GM19328 (cell line): ENCODE results near the gene MUC12.

Experiments used
- ATAC-seq: cut with Tn5 transposase; IDR thresholded peaks from one replicate; pipeline ENCODE4 v1.9.1; 2021; ENCODE audit warnings: mild to moderate bottlenecking, moderate library complexity; ENCODE audit not compliant: unreplicated experiment

The MUC12 gene

DNA sequence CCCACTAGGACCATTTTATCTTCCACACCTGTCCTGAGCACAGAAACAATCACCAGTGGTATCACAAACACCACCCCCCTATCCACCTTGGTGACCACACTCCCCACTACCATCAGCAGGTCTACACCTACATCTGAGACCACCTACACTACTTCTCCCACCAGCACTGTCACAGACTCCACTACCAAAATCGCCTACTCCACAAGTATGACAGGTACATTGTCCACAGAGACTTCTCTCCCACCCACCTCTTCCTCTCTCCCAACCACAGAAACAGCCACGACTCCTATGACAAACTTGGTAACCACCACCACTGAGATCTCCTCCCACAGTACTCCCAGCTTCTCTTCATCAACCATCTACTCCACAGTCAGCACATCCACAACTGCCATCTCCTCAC lies 16.7 kb upstream of the MUC12 start:
- ATAC-seq: no peak

DNA sequence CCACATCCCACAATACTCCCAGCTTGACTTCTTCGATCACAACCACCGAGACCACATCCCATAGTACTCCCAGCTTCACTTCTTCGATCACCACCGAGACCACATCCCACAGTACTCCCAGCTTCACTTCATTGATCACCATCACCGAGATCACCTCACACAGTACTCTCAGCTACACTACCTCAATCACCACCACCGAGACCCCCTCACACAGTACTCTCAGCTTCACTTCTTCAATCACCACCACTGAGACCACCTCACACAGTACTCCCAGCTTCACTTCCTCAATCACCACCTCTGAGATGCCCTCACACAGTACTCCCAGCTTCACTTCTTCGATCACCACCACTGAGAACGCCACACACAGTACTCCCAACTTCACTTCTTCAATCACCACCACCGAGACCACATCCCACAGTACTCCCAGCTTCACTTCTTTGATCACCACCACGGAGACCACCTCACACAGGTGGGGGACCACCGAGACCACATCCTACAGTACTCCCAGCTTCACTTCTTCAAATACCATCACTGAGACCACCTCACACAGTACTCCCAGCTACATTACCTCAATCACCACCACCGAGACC lies 11.4 kb upstream of the MUC12 start:
- ATAC-seq: no peak

DNA sequence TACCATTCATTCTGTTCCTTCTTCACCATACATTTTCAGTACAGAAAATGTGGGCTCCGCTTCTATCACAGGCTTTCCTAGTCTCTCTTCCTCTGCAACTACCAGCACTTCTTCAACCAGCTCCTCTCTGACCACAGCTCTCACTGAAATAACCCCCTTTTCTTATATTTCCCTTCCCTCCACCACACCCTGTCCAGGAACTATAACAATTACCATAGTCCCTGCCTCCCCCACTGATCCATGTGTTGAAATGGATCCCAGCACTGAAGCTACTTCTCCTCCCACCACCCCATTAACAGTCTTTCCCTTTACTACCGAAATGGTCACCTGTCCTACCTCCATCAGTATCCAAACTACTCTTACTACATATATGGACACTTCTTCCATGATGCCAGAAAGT lies 9.5 kb upstream of the MUC12 start:
- no peak for ATAC-seq

DNA sequence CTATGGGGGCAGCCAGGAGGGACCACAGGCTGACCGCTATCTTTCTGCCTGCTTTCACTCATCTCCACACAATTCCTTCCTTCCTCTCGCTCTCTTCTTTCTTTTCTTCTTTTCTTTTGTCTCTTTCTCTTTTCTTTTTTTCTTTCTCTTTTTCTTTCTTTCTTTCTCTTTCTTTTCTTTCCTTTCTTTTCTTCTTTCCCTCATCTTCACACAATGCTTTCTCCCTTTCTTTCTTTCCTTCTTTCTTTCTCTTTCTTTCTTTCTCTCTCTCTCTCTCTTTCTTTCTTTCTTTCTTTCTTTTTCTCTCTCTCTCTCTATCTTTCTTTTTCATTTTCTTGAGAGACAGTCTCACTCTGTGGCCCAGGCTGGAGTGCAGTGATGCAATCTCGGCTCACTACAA lies 6.8 kb upstream of the MUC12 start:
- no peak for ATAC-seq

DNA sequence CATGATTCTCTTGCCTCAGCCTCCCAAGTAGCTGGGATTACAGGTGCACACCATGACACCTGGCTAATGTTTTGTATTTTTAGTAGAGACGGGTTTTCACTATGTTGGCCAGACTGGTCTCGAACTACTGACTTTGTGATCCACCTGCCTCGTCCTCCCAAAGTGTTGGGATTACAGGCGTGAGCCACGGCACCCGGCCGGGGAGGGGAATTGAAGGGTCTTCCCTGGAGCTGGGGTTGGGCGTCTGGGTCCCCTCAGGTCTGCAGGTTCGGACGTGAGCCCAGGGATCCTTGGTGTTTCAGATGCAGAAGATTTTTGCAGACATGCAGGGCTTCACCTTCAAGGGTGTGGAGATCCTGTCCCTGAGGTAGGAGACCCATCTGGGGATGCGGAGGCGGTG lies 6.0 kb upstream of the MUC12 start:
- ATAC-seq: no peak

DNA sequence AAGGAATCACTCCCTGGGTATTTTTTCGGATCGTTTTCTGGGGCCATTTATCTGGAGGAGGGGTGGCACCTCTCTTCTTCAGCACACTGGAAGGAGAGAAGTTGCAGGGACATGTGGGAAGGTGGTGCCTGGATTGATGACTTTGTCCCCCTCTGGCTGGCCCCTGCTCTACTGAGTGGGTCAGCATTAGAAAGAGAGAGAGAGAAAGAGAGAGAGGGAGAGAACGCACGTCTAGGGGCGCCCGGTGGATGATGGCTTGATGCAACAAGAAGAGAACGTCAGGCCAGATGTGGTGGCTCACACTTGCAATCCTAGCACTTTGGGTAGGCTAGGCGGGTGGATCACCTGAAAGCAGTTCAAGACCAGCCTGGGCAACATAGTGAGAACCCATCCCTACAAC lies 5.5 kb upstream of the MUC12 start:
- ATAC-seq: no peak

DNA sequence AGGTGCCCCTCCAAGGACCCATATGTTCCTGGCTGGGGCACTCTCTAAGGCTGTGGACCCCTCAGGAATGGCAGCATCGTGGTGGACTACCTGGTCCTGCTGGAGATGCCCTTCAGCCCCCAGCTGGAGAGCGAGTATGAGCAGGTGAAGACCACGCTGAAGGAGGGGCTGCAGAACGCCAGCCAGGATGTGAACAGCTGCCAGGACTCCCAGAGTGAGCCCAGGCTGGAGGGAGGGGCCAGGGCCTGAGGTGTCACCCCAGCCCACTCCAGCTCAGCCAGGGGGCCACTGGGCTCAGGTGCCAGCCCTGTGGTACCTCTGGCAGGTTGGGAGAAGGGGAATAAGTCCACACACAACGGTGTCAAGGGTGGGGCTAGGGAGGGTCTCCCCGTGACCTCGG lies 4.7 kb upstream of the MUC12 start:
- ATAC-seq: no peak

DNA sequence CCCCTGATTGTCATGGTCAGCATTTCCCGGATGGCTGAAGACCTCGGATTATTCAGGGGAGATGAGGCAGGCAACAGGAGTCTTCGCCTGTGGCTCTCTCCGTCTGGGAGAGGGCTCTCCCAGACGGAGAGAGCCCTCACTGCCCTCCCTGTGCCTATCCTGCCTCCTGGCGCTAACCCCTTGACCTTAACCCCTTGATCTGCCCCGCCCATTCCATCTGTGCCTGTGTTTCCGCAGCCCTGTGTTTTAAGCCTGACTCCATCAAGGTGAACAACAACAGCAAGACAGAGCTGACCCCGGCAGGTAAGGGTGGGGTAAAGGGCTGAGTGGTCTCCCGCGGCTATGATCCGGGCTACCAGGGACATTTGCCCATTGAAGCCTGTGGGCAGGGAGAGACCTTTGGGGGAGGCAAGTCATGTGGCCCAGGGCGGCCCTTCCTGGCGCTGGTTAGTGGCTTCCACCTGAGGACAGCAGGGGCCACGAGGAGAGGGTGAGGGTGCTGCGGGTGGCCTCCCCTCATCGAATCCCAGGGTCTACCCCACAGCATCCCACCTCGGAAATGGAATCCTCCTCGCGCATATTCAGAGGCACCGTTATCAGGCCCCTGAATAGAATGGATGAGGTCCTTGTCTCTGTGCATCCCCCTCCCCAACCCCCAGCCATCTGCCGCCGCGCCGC lies 4.2 kb upstream of the MUC12 start:
- no peak for ATAC-seq

DNA sequence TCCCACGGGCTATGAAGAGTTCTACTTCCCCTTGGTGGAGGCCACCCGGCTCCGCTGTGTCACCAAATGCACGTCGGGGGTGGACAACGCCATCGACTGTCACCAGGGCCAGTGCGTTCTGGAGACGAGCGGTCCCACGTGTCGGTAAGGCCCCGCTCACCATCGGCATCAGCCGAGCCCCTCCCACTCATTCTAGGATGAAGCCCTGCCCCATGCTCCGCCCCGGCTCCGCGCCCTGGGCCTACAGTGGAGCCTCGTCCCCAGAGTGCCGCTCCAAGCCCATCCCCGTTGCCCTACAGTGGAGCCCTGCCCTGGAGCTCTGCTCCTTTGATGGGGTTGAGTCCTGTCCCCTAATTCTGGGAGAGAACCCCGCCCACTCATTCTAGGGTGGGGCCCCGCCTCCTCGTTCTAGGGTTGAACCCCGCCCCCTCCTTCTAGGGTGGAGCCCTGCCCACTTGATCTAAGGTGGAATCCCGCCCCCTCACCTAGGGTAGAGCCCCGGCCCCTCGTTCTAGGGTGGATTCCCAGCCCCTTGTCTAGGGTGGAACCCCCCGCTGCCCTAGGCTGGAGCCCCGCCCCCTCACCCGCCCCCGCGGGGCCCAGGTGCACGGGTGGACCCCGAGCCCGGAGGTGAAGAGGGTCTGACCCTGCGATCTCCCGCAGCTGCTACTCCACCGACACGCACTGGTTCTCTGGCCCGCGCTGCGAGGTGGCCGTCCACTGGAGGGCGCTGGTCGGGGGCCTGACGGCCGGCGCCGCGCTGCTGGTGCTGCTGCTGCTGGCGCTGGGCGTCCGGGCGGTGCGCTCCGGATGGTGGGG lies 3.4 kb upstream of the MUC12 start:
- peak; percentile 51 for ATAC-seq

DNA sequence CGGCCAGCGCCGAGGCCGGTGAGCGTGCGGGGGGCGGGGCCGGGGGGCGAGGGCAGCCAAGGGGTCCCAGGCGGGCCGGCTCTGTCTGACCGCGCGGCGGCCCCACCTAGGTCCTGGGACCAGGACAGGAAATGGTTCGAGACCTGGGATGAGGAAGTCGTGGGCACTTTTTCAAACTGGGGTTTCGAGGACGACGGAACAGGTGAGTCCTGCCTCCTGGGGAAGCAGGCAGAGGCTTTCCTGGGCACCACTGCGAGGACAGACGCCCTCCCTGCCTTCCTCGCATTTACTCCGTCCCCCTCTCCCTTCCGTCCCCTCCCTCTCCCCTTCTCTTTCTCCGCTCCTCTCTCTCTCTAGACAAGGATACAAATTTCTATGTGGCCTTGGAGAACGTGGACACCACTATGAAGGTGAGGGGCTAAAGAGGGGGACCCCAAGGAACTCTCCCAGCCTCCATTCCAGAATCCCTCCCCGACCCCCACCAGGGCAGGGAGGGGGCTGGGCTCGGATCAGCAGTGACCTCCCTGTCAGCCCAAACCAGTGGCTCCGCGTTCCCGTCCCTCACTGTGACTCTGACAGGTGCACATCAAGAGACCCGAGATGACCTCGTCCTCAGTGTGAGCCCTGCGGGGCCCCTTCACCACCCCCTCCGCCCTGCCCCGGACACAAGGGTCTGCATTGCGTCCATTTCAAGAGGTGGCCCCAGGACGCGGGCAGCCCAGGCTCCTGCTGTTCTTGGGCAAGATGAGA lies 2.6 kb upstream of the MUC12 start:
- peak; percentile 24 for ATAC-seq

DNA sequence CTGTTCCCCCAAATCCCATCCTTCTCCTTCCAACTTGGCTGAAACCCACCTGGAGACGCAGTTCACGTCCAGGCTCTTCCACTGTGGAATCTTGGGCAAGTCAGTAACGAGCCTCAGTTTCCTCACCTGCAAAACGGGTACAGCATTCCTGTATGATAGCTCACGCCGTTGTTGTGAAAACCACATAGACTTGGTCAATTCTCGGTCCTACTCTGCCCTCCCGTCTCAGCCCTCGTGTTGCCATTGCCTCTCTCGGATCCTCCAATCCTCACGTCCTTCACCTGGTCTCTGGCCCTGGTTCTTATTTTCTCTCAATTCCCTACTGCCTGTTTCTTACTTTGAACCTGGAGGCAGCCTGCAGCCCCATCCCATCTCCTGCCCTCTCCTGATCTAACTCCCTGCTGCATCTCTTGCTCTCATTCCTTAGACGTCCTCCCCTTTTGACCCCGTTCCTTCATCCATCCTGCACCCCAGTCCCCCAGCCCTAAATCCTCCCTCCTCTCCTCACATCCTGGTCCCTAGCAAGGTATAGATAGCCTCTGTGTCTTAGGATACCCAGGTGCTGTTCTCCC lies 2.0 kb upstream of the MUC12 start:
- ATAC-seq: no peak

DNA sequence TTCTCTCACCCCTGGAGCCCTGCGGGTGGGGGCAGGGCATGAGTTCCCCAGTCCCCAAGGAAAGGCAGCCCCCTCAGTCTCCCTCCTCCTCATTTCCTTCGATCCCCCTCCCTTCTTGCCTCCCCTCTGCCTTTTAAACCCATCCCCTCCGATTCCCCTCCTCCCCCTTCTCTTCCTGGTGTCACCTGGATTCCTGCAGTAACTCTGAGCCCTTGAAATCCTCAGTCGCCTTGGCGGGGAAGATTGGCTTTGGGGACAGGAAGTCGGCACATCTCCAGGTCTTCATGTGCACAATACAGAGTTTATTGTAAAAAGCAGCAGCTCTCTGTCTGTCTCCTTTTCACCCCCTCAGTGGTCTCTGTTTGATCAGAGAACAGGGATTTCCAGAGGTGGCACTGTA lies 1.3 kb upstream of the MUC12 start:
- ATAC-seq: no peak

DNA sequence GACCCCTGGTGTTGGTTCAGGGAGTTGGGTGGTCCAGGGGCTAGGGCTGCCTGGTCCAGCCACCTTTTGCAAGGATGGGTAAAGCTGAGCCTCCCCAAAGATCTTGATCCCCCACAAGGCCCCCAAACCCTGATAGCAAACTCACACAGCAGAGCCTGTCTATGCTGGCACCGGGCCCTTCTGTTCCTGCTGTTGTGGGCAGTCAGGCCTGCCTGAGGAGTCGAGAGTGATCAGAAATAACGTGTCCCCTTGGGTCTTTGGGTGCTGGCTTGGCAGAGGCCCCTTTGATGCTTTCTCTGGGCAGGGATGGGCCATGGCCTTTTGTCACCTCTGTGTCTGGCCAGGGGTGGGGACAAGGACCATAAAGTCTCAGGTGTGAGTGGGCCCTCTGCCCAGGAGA lies 715 bp upstream of the MUC12 start:
- ATAC-seq: no peak

DNA sequence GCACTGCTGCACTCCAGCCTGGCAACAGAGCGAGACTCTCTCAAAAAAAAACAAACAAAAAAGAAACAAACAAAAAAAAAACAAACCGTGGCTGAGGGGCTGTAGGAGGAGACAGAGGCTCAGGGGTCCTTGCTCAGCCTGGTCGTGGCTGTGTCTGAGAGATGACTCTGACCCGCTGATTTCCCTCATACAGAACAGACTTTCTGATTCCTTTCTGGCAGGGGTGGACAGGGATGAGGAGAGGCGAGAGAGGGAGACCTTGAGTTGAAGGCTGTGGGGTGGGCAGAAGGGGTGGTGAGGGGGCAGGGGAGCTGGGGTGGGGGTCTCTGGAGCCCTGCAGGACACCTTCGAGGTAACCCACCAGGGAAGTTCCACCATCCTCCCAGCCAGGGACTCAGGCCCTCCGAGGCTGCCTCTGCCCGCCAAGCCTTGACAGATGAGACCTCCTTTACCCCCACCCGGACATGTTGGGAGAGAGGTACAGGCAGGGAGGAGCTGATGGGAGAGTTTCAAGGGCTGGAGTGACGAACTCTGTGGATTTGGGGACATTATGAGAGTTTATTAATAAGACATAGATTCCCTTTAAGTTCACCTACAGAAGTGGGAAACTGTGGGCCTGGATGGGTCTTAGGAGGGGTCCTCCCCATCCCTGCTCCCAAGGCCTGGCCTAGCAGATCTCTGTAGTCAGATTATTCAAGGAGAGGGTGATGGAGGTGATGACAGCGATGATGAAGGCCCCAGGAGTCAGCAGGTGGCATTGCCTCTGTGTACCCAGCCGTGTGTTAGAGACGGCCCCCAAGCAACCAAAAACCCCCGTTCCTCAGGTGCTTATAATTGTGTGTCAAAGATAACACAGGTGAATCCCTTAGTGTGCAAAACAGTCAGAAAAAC lies 2.0 kb downstream of the MUC12 start:
- no peak for ATAC-seq

DNA sequence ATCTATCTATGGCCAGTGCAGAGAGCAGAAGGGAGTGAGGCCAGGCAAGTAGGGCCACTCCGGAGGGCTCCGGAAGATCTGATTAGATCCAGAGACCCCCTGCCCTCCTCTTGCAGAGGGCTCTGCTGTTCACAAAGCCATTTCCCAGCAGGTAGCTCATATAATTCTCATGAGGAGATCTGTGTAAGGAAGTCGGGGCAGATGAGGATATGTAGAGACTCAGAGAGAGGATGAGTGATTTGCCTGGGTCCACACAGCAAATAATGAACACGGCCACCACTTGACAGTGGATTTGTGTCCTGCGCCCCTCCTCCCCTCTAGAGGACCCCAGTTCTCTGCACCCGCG lies 2.6 kb downstream of the MUC12 start:
- ATAC-seq: no peak

DNA sequence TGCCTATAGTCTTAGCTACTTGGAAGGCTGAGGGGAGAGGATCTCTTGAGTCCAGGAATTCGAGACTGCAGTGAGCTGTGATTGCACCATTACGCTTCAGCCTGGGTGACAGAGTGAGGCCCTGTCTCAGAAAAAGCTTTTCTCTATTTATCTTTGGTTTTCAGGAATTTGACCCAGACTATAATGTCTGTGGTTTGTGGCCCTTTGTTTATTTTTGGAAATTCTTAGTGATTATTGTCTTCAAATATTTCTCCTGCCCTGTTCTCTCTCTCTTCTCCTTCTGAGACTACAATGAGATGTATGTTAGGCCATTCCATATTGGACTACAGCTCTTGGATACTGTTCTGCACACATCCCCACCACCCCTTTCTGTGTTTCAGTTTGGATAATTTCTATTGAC lies 4.7 kb downstream of the MUC12 start:
- no peak for ATAC-seq

DNA sequence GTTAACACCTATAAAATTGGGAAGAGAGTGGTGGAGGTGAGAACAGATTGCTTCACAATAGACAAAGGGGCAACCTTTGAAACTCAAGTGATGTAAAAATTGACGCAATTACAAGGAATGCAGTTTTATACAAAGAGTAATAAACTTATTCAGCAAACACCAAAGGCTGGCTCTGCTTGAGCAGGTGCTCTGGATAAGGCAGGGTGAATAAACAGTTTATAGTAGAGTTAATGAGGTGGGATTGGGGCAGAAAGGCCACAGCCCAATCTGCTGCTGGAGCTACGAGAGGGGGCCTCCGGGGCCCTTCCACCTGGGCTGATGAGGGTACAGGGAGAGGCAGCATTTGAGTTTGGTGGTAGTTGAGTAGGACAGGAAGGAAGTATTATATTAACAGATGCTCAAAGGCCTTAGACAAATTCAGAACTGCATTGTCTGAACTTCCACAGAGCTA lies 6.0 kb downstream of the MUC12 start:
- ATAC-seq: no peak

DNA sequence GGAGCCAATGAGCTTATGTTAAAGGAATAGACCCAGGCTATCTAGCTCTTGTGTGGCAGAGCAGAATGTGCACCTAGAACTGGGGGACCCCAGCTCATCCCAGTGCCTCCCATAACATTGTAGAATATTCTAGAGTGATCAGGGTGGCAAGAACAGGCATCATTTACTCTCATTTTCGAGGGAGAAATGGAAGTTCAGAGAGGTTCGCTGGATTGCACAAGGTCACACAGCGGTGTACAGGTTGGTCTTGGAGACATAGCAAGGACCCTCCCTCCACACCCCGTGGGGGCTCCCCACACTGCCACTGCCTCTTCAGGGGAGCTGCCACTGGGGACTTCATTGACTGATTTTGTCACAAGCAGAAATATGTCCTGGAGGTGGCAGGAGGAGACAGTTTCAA lies 8.9 kb downstream of the MUC12 start:
- ATAC-seq: no peak

DNA sequence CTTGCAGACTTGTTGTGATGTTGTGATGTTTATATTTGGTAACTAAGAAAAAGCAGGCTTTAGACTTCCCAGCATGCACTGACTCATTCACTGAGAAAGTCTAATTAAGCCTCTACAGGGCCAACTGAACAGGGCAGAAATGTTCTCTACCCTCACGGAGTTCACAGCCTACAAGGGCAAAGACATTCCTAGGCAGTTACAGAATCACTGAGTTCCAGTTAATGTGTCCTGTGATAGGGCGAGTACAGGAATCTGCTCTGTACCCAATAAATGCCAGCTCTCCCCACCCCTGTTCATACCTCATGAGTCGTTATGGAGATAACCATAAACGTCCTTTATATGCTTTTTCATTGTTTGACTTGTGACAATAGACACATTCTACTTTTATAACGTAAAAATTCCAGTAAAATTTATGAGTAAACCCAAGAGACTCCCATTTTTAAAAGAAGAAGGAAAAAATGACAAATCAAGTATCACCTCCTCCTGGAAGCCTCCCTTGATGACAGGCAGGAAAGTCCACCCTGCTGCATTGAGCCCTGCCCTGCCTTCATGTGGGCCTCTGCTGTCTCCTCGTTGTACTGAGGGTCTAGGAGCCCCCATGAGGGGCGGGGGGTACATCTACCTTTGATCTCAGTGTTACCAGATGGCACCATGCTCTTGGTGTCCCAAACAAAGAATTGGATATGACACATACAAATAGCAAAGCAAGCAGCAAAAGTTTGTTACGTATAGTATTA lies 14.3 kb downstream of the MUC12 start:
- no peak for ATAC-seq
